Hematopoietic multipotent progenitor cell (in vitro differentiated cells): ENCODE results near the gene DEFB115. TPM values are rescaled to one million over a fixed set of nuclear protein-coding genes. Genes with fewer than 3 reads are reported as not detected.
"Not testable (repeated sequence)": the region's sequence is repeated elsewhere in the genome, so short reads cannot be mapped to it uniquely, and the experiment has no call there.

Experiments used
- DNase-seq, 3 donors: peaks; one replicate each; pipeline ENCODE4 v3.0.0-alpha.2; 2011 to 2015; ENCODE audit warnings: low read depth in 2 of 3, low spot score in 2 of 3
- total RNA-seq: library from RNA; depleted of rRNA; stranded (reverse); fragments of >200 nt; gene quantifications from one replicate; pipeline ENCODE4 v1.2.3, GENCODE V29; 2012

Gene DEFB115
- total RNA-seq: not detected

GRCh38 chr20:31257364-31257763 lies at the start of gene DEFB115:
DEFB115 (plus strand) TSS chr20:31257664; CDS start chr20:31257664, 0 bp downstream.
- DNase-seq: no peak

GRCh38 chr20:31236953-31237352 lies 20.5 kb upstream of the DEFB115 start:
- DNase-seq: no peak

- no peak for DNase-seq
These were observed 19.7 kb upstream of the DEFB115 start for GRCh38 chr20:31237763-31238162.

GRCh38 chr20:31239139-31239538 lies 18.3 kb upstream of the DEFB115 start:
- DNase-seq: no peak

- DNase-seq: no peak
These were observed 505 bp upstream of the DEFB115 start for GRCh38 chr20:31256959-31257358.

- DNase-seq: peak in 2 of 3 donors; percentile 7 to 9
These were observed 3.0 kb downstream of the DEFB115 start for GRCh38 chr20:31260326-31260932.

GRCh38 chr20:31274441-31274840 lies 17.0 kb downstream of the DEFB115 start:
- no peak for DNase-seq

- no peak for DNase-seq
These were observed 20.7 kb downstream of the DEFB115 start for GRCh38 chr20:31278178-31278577.

- not testable (repeated sequence) for DNase-seq
These were observed 27.5 kb downstream of the DEFB115 start for GRCh38 chr20:31284964-31285363.

GRCh38 chr20:31308535-31309162 lies 51.2 kb downstream of the DEFB115 start, which contains the start of gene DEFB116:
DEFB116 (minus strand) TSS chr20:31308585; CDS start chr20:31308585, 0 bp downstream.
- DNase-seq: no peak

Other genes starting within 250 kb of the DEFB115 start
- not detected for gene DEFB116, start 50.9 kb downstream of the DEFB115 start, total RNA-seq
- gene DEFB118, start 110.9 kb downstream of the DEFB115 start, total RNA-seq: not detected
- not detected for gene DEFB119, start 132.9 kb downstream of the DEFB115 start, total RNA-seq
- gene DEFB121, start 148.6 kb downstream of the DEFB115 start, total RNA-seq: not detected
- gene DEFB123, start 183.0 kb downstream of the DEFB115 start, total RNA-seq: not detected
- gene DEFB124, start 217.5 kb downstream of the DEFB115 start, total RNA-seq: not detected
- gene REM1, start 217.6 kb downstream of the DEFB115 start, total RNA-seq: 0.27 TPM